A549 (cell line): ENCODE results near the gene CPNE1. TPM values are rescaled to one million over a fixed set of nuclear protein-coding genes. Genes with fewer than 3 reads are reported as not detected.

ENCODE experiments used
- ATAC-seq, 2 experiments: fragments of 200-7000 bp in 1 of 2; fragments of >200 bp in 1 of 2; cut with Nextera tagmentation in 1 of 2; cut with Tn5 transposase in 1 of 2; 3 replicates each; pipeline versions ENCODE4 v1.8.0 to v1.9.1; 2018 to 2020; ENCODE audit warnings: mild to moderate bottlenecking in 1 of 2, moderate library complexity in 1 of 2
- CTCF ChIA-PET: fragments of 300-600 bp; sonication (Branson Sonifier 250); formaldehyde crosslinking; extraction: SDS; loops from one replicate; lab custom pipeline; 2021; ENCODE audit warnings: antibody characterized with exemption, inconsistent platforms; lab: Yijun Ruan, JAX
- POLR2A ChIA-PET: fragments of 350-600 bp; formaldehyde crosslinking; extraction: SDS; loops from one replicate; lab custom pipeline; 2021; ENCODE audit warnings: antibody characterized with exemption, inconsistent platforms; lab: Yijun Ruan, JAX
- DNase-seq, 2 experiments: peaks; one replicate each; pipeline versions ENCODE4 v3.0.0 to v3.0.0-alpha.2; 2011 to 2016; ENCODE audit warnings: low read depth in 1 of 2, low spot score in 1 of 2
- FAIRE-seq: peaks from 2 replicates; lab custom pipeline; 2011; peaks lifted over from hg19 to GRCh38; lab: Jason Lieb, UNC
- H3K27ac ChIP-seq, 2 experiments: fragments of >200 bp; sonication (Bioruptor Twin); formaldehyde crosslinking; 3 replicates each; pipeline ENCODE4 v1.5.1; 2016 to 2017
- H3K4me1 ChIP-seq: fragments of >200 bp; sonication (Bioruptor Twin); formaldehyde crosslinking; 3 replicates; pipeline ENCODE4 v1.6.1; 2016
- H3K4me2 ChIP-seq: fragments of >200 bp; sonication (Bioruptor Twin); formaldehyde crosslinking; 3 replicates; pipeline ENCODE4 v1.6.1; 2016
- H3K4me3 ChIP-seq: fragments of >200 bp; sonication (Bioruptor Twin); formaldehyde crosslinking; 3 replicates; pipeline ENCODE4 v1.5.1; 2016
- H3K9me3 ChIP-seq: fragments of >200 bp; sonication (Bioruptor Twin); formaldehyde crosslinking; 3 replicates; pipeline ENCODE4 v1.6.1; 2016
- BHLHE40 ChIP-seq: IDR thresholded peaks from 2 replicates; pipeline ENCODE4 v1.6.1; 2012; ENCODE audit warnings: low read depth, low read length, inconsistent platforms
- CBX2 ChIP-seq: fragments of 200-600 bp; sonication (generic); IDR thresholded peaks from 2 replicates; pipeline ENCODE4 v1.6.1; 2016; ENCODE audit warnings: low read depth, mild to moderate bottlenecking, borderline replicate concordance
- CEBPB ChIP-seq, 2 experiments: fragments of >200 bp in 1 of 2; sonication (Bioruptor Twin) in 1 of 2; formaldehyde crosslinking in 1 of 2; IDR thresholded peaks; 2 replicates each; pipeline ENCODE4 v1.6.1; 2012 to 2016
- CHD2 ChIP-seq: fragments of 150-350 bp; IDR thresholded peaks from 2 replicates; pipeline ENCODE4 v1.6.1; 2014; ENCODE audit warnings: low read length; ENCODE audit not compliant: partially characterized antibody
- CHD4 ChIP-seq: fragments of 200-600 bp; sonication (generic); IDR thresholded peaks from 2 replicates; pipeline ENCODE4 v1.6.1; 2016; ENCODE audit warnings: antibody characterized with exemption, mild to moderate bottlenecking, borderline replicate concordance
- EP300 ChIP-seq, 2 experiments: fragments of >200 bp; sonication (Bioruptor Twin); formaldehyde crosslinking; IDR thresholded peaks; 2 replicates in 1 of 2; 3 replicates in 1 of 2; pipeline ENCODE4 v1.6.1; 2016 to 2017
- ESRRA ChIP-seq: fragments of 150-350 bp; IDR thresholded peaks from 2 replicates; pipeline ENCODE4 v1.6.1; 2014; ENCODE audit warnings: mild to moderate bottlenecking, low read length, borderline replicate concordance
- FOXS1 ChIP-seq: fragments of 250-450 bp; sonication (Bioruptor Pico); IDR thresholded peaks from 2 replicates; pipeline ENCODE4 v1.5.0; 2020; ENCODE audit warnings: mild to moderate bottlenecking, moderate library complexity
- GATA3 ChIP-seq: IDR thresholded peaks from 2 replicates; pipeline ENCODE4 v1.6.1; 2012; ENCODE audit warnings: borderline replicate concordance
- HDAC2 ChIP-seq: fragments of 200-600 bp; sonication (generic); IDR thresholded peaks from 2 replicates; pipeline ENCODE4 v1.6.1; 2016
- HEYL ChIP-seq: fragments of 250-450 bp; sonication (Bioruptor Pico); IDR thresholded peaks from 2 replicates; pipeline ENCODE4 v1.8.0; 2021; ENCODE audit warnings: mild to moderate bottlenecking, moderate library complexity
- HOXA7 ChIP-seq: fragments of 250-450 bp; sonication (Bioruptor Pico); IDR thresholded peaks from 2 replicates; pipeline ENCODE4 v1.5.0; 2020; ENCODE audit warnings: mild to moderate bottlenecking, moderate library complexity
- HOXB13 ChIP-seq: fragments of 250-450 bp; sonication (Bioruptor Pico); IDR thresholded peaks from 2 replicates; pipeline ENCODE4 v1.5.0; 2020; ENCODE audit warnings: low read depth, mild to moderate bottlenecking, moderate library complexity
- HOXB5 ChIP-seq: fragments of 250-450 bp; sonication (Bioruptor Pico); IDR thresholded peaks from 2 replicates; pipeline ENCODE4 v1.5.0; 2020; ENCODE audit warnings: mild to moderate bottlenecking, moderate library complexity
- JUN ChIP-seq, 2 experiments: fragments of >200 bp; sonication (Bioruptor Twin); formaldehyde crosslinking; IDR thresholded peaks; 2 replicates in 1 of 2; 3 replicates in 1 of 2; pipeline ENCODE4 v1.6.1; 2016 to 2017
- JUNB ChIP-seq: fragments of >200 bp; sonication (Bioruptor Twin); formaldehyde crosslinking; IDR thresholded peaks from 2 replicates; pipeline ENCODE4 v1.6.1; 2016
- KDM1A ChIP-seq: fragments of 200-600 bp; sonication (generic); IDR thresholded peaks from 2 replicates; pipeline ENCODE4 v1.6.1; 2016; ENCODE audit warnings: low read depth, mild to moderate bottlenecking
- KDM5A ChIP-seq: fragments of 200-600 bp; sonication (generic); IDR thresholded peaks from 2 replicates; pipeline ENCODE4 v1.6.1; 2016; ENCODE audit warnings: antibody characterized with exemption, mild to moderate bottlenecking
- MAFK ChIP-seq: fragments of 450-650 bp; IDR thresholded peaks from 2 replicates; pipeline ENCODE4 v1.6.1; 2014; ENCODE audit not compliant: partially characterized antibody
- NFE2L2 ChIP-seq: fragments of 150-350 bp; conservative IDR thresholded peaks from 2 replicates; pipeline ENCODE4 v1.6.1; 2014; ENCODE audit warnings: low read length
- POLR2A ChIP-seq: IDR thresholded peaks from 2 replicates; pipeline ENCODE4 v1.6.1; 2012; ENCODE audit warnings: mild to moderate bottlenecking, low read length
- POLR2AphosphoS2 ChIP-seq: conservative IDR thresholded peaks from 2 replicates; pipeline ENCODE4 v1.6.1; 2012; ENCODE audit warnings: low read length, improper control_type of control experiment, inconsistent platforms
- REST ChIP-seq: fragments of 200-600 bp; sonication (generic); IDR thresholded peaks from 2 replicates; pipeline ENCODE4 v1.6.1; 2016; ENCODE audit warnings: antibody characterized with exemption, mild to moderate bottlenecking, moderate library complexity
- RNF2 ChIP-seq: fragments of 200-600 bp; sonication (generic); IDR thresholded peaks from 2 replicates; pipeline ENCODE4 v1.6.1; 2016; ENCODE audit warnings: low read depth, mild to moderate bottlenecking, antibody characterized with exemption, moderate library complexity, borderline replicate concordance
- SMC3 ChIP-seq: fragments of >200 bp; sonication (Bioruptor Twin); formaldehyde crosslinking; IDR thresholded peaks from 3 replicates; pipeline ENCODE4 v1.6.1; 2018; ENCODE audit warnings: inconsistent platforms
- SREBF2 ChIP-seq: fragments of 450-650 bp; IDR thresholded peaks from 2 replicates; pipeline ENCODE4 v1.6.1; 2014; ENCODE audit warnings: mild to moderate bottlenecking, moderate library complexity
- TFCP2L1 ChIP-seq: fragments of 250-450 bp; sonication (Bioruptor Pico); IDR thresholded peaks from 2 replicates; pipeline ENCODE4 v1.5.0; 2021; ENCODE audit warnings: mild to moderate bottlenecking
- ZC3H11A ChIP-seq: fragments of 450-650 bp; IDR thresholded peaks from 2 replicates; pipeline ENCODE4 v1.6.1; 2014; ENCODE audit warnings: antibody characterized with exemption, mild to moderate bottlenecking
- WGBS: methylation state at CpG from one replicate; pipeline ENCODE4 v1.1.6; 2017; ENCODE audit errors: missing lambda C conversion rate; 5-methylcytosine and 5-hydroxymethylcytosine counted together
- polyA plus RNA-seq, 4 experiments: library from polyadenylated mRNA; depleted of rRNA in 3 of 4; stranded (reverse); fragments of >200 nt; fragmentation: RNase III in 1 of 4; extraction: RNeasy Plus Mini Kit Qiagen cat#74134 plus additional on column Dnase treatment in 1 of 4; gene quantifications; 2 replicates in 3 of 4; 3 replicates in 1 of 4; pipeline ENCODE4 v1.2.3, GENCODE V29; 2011 to 2017
- TF ChIP-seq, protein P1 (sequence below): fragments of 250-450 bp; sonication (Bioruptor Pico); IDR thresholded peaks from 2 replicates; pipeline ENCODE4 v1.5.0; 2021; ENCODE audit warnings: mild to moderate bottlenecking, moderate library complexity, borderline replicate concordance
- TF ChIP-seq, protein P2 (sequence below): fragments of >200 bp; sonication (Bioruptor Twin); formaldehyde crosslinking; IDR thresholded peaks from 2 replicates; pipeline ENCODE4 v1.6.1; 2016
- TF ChIP-seq, protein P3 (sequence below): IDR thresholded peaks from 2 replicates; pipeline ENCODE4 v1.6.1; 2012

Gene CPNE1
- polyA plus RNA-seq, 2 of the 4 experiments (the other 2 are of a cell fraction) = 199 to 244 TPM

DNA sequence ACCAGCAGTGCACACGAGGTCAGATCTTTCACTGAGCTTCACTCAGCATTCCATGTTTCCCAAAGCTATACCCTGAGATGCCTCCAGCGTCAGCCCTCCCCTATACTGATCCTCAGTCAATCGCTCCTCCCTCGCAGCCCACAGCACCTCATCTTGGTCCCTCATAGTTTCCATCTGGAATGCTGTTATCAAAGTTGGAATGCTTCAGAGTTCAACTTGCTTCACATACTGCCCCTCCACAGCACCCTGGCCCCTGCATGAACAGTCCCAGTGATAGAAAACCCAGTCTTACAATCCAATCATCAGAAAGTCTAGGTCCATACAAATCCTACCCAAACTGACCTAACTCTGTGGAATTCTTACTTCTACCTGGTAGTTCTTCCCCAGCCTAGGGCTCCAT, 29.0 kb downstream of the CPNE1 start:
- ATAC-seq (no peak; a peak in 1 of 6 replicates), FAIRE-seq (no peak), DNase-seq (no peak)
- Histone ChIP-seq H3K4me2 (no peak overlapping the region), H3K4me1 (0 out of 3 replicates have a peak, but pooled peaks cover 3% of the 10 kb centered on the region), H3K4me3 (no peak overlapping the region), H3K27ac (no peak overlapping the region), H3K9me3 (no peaks in the 10 kb centered on the region)
- ChIA-PET CTCF (interaction anchor here (0.7 to 1.6 kb wide), 2 partner anchors 16 to 18 kb away, joined by 3 to 8 read pairs; no protein-coding TSS in a partner anchor), POLR2A (no interaction called here)
- WGBS = 94% methylated on average over 4 of the region's 4 CpGs
- no peak for TF ChIP-seq NFE2L2
- no peak for TF ChIP-seq HOXB5 (CRISPR knock-in tag)
- TF ChIP-seq SREBF2 = no peak
- TF ChIP-seq RNF2 = no peak
- TF ChIP-seq ZC3H11A = no peak
- TF ChIP-seq POLR2A = no peak
- TF ChIP-seq, protein P1, sequence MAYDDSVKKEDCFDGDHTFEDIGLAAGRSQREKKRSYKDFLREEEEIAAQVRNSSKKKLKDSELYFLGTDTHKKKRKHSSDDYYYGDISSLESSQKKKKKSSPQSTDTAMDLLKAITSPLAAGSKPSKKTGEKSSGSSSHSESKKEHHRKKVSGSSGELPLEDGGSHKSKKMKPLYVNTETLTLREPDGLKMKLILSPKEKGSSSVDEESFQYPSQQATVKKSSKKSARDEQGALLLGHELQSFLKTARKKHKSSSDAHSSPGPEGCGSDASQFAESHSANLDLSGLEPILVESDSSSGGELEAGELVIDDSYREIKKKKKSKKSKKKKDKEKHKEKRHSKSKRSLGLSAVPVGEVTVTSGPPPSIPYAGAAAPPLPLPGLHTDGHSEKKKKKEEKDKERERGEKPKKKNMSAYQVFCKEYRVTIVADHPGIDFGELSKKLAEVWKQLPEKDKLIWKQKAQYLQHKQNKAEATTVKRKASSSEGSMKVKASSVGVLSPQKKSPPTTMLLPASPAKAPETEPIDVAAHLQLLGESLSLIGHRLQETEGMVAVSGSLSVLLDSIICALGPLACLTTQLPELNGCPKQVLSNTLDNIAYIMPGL (CRISPR knock-in tag) = no peak
- TF ChIP-seq ESRRA = no peak
- TF ChIP-seq JUNB = no peak
- no peak for TF ChIP-seq CEBPB (IDR thresholded peaks at IDR 0.05)
- TF ChIP-seq SMC3 = no peak
- TF ChIP-seq JUN (IDR thresholded peaks at IDR 0.05) = no peak
- TF ChIP-seq, protein P2, sequence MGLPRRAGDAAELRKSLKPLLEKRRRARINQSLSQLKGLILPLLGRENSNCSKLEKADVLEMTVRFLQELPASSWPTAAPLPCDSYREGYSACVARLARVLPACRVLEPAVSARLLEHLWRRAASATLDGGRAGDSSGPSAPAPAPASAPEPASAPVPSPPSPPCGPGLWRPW = no peak
- no peak for TF ChIP-seq REST
- TF ChIP-seq KDM1A = no peak

- Histone ChIP-seq H3K4me3 (no peak overlapping the region), H3K9me3 (no peaks in the 10 kb centered on the region), H3K4me1 (0 out of 3 replicates have a peak, but pooled peaks cover 3% of the 10 kb centered on the region), H3K4me2 (no peak overlapping the region), H3K27ac (no peak overlapping the region)
- ChIA-PET CTCF (interaction anchor here (0.9 to 4.8 kb wide), 4 partner anchors 12 to 63 kb away, joined by 3 to 73 read pairs (median 3); no protein-coding TSS in a partner anchor), POLR2A (no interaction called here)
- TF ChIP-seq HDAC2 = no peak
- TF ChIP-seq CEBPB (IDR thresholded peaks at IDR 0.05) = no peak
- no peak for TF ChIP-seq POLR2A
- TF ChIP-seq BHLHE40 = no peak
- TF ChIP-seq FOXS1 (CRISPR knock-in tag) = no peak
- no peak for TF ChIP-seq CHD2
- no peak for TF ChIP-seq KDM5A
- no peak for TF ChIP-seq TFCP2L1 (CRISPR knock-in tag)
- TF ChIP-seq HEYL (CRISPR knock-in tag) = no peak
- no peak for TF ChIP-seq CHD4
- TF ChIP-seq HOXB13 (CRISPR knock-in tag) = no peak
- no peak for TF ChIP-seq CBX2
- TF ChIP-seq GATA3 = no peak
- no peak for TF ChIP-seq EP300 (IDR thresholded peaks at IDR 0.05)
- no peak for TF ChIP-seq MAFK
- no peak for TF ChIP-seq JUN (IDR thresholded peaks at IDR 0.05)
- TF ChIP-seq, protein P3, sequence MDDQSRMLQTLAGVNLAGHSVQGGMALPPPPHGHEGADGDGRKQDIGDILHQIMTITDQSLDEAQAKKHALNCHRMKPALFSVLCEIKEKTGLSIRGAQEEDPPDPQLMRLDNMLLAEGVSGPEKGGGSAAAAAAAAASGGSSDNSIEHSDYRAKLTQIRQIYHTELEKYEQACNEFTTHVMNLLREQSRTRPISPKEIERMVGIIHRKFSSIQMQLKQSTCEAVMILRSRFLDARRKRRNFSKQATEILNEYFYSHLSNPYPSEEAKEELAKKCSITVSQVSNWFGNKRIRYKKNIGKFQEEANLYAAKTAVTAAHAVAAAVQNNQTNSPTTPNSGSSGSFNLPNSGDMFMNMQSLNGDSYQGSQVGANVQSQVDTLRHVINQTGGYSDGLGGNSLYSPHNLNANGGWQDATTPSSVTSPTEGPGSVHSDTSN = no peak
- TF ChIP-seq HOXA7 (CRISPR knock-in tag) = no peak
- TF ChIP-seq RNF2 = no peak
- TF ChIP-seq POLR2AphosphoS2 = no peak
- ATAC-seq = no peak
- no peak for FAIRE-seq
- 96% methylated on average over 13 of the region's 13 CpGs for WGBS
- DNase-seq = no peak
Measured at GRCh38 chr20:35632539-35633115, 32.1 kb downstream of the CPNE1 start.
